ENCODE measurements around the gene UBAC2.
"Not testable (repeated sequence)": the region's sequence is repeated elsewhere in the genome, so short reads cannot be mapped to it uniquely, and the experiment has no call there.

The UBAC2 gene

GRCh38 chr13:99237981-99238662 is 37.5 kb downstream of the UBAC2 start:
- no peak overlapping the region for H3K27ac ChIP-seq
- no peak overlapping the region for H3K4me3 ChIP-seq (ENCODE audit: low read depth, low read length)
- H3K27me3 ChIP-seq (ENCODE audit: insufficient read depth, low read depth, severe bottlenecking) = no peaks in the 10 kb centered on the region
- DNase-seq = no peak
- H3K36me3 ChIP-seq = peaks cover 24% of the 10 kb centered on the region
- TF ChIP-seq CTCF (IDR thresholded peaks at IDR 0.05; ENCODE audit: low read depth, low read length) = no peak
- no peaks in the 10 kb centered on the region for H3K9me3 ChIP-seq (ENCODE audit: severe bottlenecking)

GRCh38 chr13:99246100-99246499 is 45.4 kb downstream of the UBAC2 start:
- no peak overlapping the region for H3K27ac ChIP-seq
- H3K9me3 ChIP-seq (ENCODE audit: severe bottlenecking) = no peaks in the 10 kb centered on the region
- H3K27me3 ChIP-seq (ENCODE audit: insufficient read depth, low read depth, severe bottlenecking) = no peaks in the 10 kb centered on the region
- no peak overlapping the region for H3K4me3 ChIP-seq (ENCODE audit: low read depth, low read length)
- TF ChIP-seq CTCF (IDR thresholded peaks at IDR 0.05; ENCODE audit: low read depth, low read length) = no peak
- no peak for DNase-seq
- H3K36me3 ChIP-seq = peaks cover 41% of the 10 kb centered on the region

- peaks cover 57% of the 10 kb centered on the region for H3K36me3 ChIP-seq
- not testable (repeated sequence) for H3K9me3 ChIP-seq (ENCODE audit: severe bottlenecking); DNase-seq; H3K27ac ChIP-seq; H3K4me3 ChIP-seq (ENCODE audit: low read depth, low read length); H3K27me3 ChIP-seq (ENCODE audit: insufficient read depth, low read depth, severe bottlenecking)
Measured at GRCh38 chr13:99249178-99249577, 48.5 kb downstream of the UBAC2 start.

- peaks cover 57% of the 10 kb centered on the region for H3K36me3 ChIP-seq
- not testable (repeated sequence) for H3K9me3 ChIP-seq (ENCODE audit: severe bottlenecking); H3K27me3 ChIP-seq (ENCODE audit: insufficient read depth, low read depth, severe bottlenecking); DNase-seq; H3K27ac ChIP-seq; H3K4me3 ChIP-seq (ENCODE audit: low read depth, low read length)
Measured at GRCh38 chr13:99249606-99250005, 49.0 kb downstream of the UBAC2 start.

GRCh38 chr13:99250982-99251825 is 50.5 kb downstream of the UBAC2 start:
- Histone ChIP-seq H3K27me3 (ENCODE audit: insufficient read depth, low read depth, severe bottlenecking) (no peaks in the 10 kb centered on the region), H3K4me3 (ENCODE audit: low read depth, low read length) (no peak overlapping the region), H3K9me3 (ENCODE audit: severe bottlenecking) (no peaks in the 10 kb centered on the region), H3K36me3 (peaks cover 54% of the 10 kb centered on the region), H3K27ac (no peak overlapping the region)
- no peak for TF ChIP-seq CTCF (IDR thresholded peaks at IDR 0.05; ENCODE audit: low read depth, low read length)
- no peak for DNase-seq

GRCh38 chr13:99251921-99252320 is 51.3 kb downstream of the UBAC2 start:
- Histone ChIP-seq H3K36me3 (peaks cover 48% of the 10 kb centered on the region), H3K27me3 (ENCODE audit: insufficient read depth, low read depth, severe bottlenecking) (no peaks in the 10 kb centered on the region), H3K27ac (no peak overlapping the region), H3K9me3 (ENCODE audit: severe bottlenecking) (no peaks in the 10 kb centered on the region), H3K4me3 (ENCODE audit: low read depth, low read length) (no peak overlapping the region)
- no peak for DNase-seq
- TF ChIP-seq CTCF (IDR thresholded peaks at IDR 0.05; ENCODE audit: low read depth, low read length) = no peak

Data from WERI-Rb-1 (cell line).